GM20000 (cell line): ENCODE measurements around the gene AMOTL1.
"Not testable (repeated sequence)": the region's sequence is repeated elsewhere in the genome, so short reads cannot be mapped to it uniquely, and the experiment has no call there.

Experiments used
- DNase-seq: peaks from one replicate; pipeline ENCODE4 v3.0.0; 2012; ENCODE audit warnings: low spot score
- CTCF ChIP-seq: IDR thresholded peaks from 2 replicates; pipeline ENCODE4 v1.5.1; 2012; ENCODE audit warnings: mild to moderate bottlenecking, control low read depth; ENCODE audit errors: extremely low read depth, missing control alignments

AMOTL1 gene

GRCh38 chr11:94801866-94802460 lies 33.8 kb downstream of the AMOTL1 start:
- no peak for TF ChIP-seq CTCF
- no peak for DNase-seq

GRCh38 chr11:94802501-94802900 lies 34.3 kb downstream of the AMOTL1 start:
- TF ChIP-seq CTCF: no peak
- DNase-seq: no peak

- no peak for TF ChIP-seq CTCF
- no peak for DNase-seq
Measured at GRCh38 chr11:94803491-94803890, 35.3 kb downstream of the AMOTL1 start.

- TF ChIP-seq CTCF: no peak
- no peak for DNase-seq
Measured at GRCh38 chr11:94804874-94805273, 36.7 kb downstream of the AMOTL1 start.

DNA sequence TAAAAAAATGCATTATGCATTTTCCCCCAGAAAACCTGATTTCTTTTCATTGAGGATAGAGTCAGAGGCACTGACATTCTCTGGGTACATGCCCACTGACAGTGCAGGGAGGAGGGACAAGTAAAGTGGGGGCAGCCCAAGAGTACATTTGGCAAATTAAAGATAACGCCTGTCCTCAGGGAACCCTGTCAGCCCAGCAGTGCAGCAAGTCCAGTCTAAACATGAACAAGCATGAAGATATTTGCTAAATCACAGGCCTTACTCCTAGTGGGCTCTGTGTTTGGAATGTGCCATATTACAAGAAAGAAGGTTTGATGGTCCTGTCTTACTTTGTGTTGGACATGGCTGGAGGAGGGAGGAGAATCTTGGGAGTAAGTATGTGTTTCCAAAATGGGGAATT lies 37.9 kb downstream of the AMOTL1 start:
- DNase-seq: no peak
- TF ChIP-seq CTCF: no peak

DNA sequence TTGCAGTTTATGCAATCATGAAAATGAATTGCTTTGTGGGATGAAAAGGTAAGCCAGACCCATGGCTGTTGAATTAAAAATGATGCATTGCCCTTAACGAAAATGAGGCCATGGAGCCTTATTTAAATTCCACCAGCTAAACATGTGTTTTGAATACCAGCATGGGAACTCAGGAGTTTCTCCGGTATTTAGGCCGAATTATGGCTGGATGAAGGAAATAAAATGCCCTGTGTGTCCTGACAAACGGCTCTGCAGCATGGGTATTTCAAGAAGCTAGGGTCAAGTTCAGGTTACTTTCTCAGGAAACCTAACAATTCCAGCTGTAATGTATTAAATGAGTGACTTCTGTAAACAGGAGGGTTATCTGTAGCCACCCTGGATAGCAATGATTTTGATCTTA lies 38.3 kb downstream of the AMOTL1 start:
- TF ChIP-seq CTCF: no peak
- DNase-seq: no peak

- no peak for DNase-seq
- no peak for TF ChIP-seq CTCF
Measured at GRCh38 chr11:94809251-94809650, 41.1 kb downstream of the AMOTL1 start.

DNA sequence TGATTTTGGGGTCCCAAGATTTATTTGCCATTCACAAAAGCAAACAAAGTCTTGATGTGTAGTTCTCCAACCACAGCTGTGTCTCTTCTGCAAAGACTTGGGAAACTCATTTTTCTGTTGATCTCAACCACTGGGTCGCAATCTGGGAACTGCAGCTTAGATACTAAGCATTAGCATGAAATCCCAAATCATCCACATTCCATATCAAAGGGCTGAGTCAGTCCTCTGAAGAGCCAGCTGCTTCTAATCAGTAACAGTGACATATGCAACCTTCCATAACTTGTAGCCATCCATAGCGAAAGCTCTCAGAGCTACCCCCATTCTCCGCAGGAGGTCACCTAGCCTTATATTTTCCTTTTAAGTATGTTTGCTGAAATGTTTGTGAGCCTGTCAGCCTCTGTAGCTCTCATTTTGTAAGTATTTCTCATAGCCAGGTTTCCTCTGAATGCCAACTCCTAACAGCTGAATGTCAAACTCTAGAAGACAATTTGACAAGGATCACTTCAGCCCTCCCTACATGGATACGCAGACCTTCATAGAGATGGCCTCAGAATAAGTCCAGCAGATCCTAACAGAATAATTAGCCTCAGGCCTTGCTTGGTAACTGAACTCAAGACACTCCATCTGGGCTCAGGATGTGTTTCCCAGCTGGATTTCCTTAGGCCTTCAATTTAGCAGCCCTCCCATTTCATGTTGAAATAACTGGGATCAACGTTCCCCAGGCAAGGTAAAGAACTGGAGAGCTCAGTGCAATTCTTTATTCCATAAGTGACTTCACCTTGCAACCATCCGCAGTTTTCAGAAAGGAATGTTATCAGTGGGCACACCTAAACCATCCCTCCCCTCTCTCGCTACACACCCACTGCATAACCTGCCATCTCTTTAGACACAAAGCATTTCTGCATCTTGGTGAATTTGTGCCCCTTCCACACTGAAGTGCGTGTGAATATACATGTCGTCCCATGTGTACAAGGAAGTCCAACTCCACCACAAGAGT lies 44.9 kb downstream of the AMOTL1 start:
- DNase-seq: not testable (repeated sequence)
